ENCODE data around the gene PKP3. TPM values are rescaled to one million over a fixed set of nuclear protein-coding genes. Genes with fewer than 3 reads are reported as not detected.

PKP3 gene
- polyA plus RNA-seq, 1 of the 3 experiments (the other 2 are of a cell fraction) = 1.4 TPM

DNA sequence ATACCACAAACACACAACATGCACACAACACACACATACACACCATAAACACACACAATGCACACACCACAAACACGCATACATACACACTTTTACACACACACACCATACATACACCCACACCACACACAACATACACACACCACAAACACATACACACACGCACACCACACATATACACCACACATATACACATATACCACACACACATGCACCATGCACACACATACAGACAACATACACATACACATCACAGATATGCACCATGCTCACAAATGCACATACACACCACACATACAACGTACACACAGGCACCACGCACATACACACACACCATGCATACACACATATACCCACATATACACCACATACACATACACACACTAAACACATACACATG is 36.4 kb upstream of the PKP3 start:
- WGBS (ENCODE audit: low lambda C conversion rate) = 93% methylated on average over 4 of the region's 4 CpGs
- Histone ChIP-seq H3K27ac (ENCODE audit: low read depth in 2 of 2, low read length in 1 of 2) (no peak overlapping the region), H3K79me2 (ENCODE audit: insufficient read depth) (no peaks in the 10 kb centered on the region), H4K20me1 (ENCODE audit: insufficient read depth) (no peaks in the 10 kb centered on the region), H3K9me2 (no peaks in the 10 kb centered on the region), H3K36me3 (replicated peaks in 1 of 2; ENCODE audit: control insufficient read depth in 1 of 2, insufficient read depth in 2 of 2, low read length in 1 of 2) (no peaks in the 10 kb centered on the region), H3K27me3 (ENCODE audit: insufficient read depth) (no peaks in the 10 kb centered on the region), H3K9me3 (no peaks in the 10 kb centered on the region), H3F3A (replicated peaks; ENCODE audit: insufficient read depth) (peaks cover 9% of the 10 kb centered on the region), H3K9ac (no peak overlapping the region), H3K4me2 (no peak overlapping the region), H3K4me1 (ENCODE audit: control insufficient read depth in 1 of 2, insufficient read depth in 2 of 2, low read depth in 1 of 2, low read length in 1 of 2) (peaks cover 7% of the 10 kb centered on the region in 2 experiments; a peak in 3 of 4 replicates), H3K4me3 (ENCODE audit: low read depth in 2 of 2, low read length in 1 of 2) (no peak overlapping the region), H2AFZ (ENCODE audit: low read depth) (no peak overlapping the region)
- DNase-seq = no peak
- no peak for TF ChIP-seq GABPA (IDR thresholded peaks at IDR 0.05; ENCODE audit: low read depth)
- TF ChIP-seq USF1 (IDR thresholded peaks at IDR 0.05; ENCODE audit: borderline replicate concordance, low read depth) = no peak
- TF ChIP-seq, protein P1, sequence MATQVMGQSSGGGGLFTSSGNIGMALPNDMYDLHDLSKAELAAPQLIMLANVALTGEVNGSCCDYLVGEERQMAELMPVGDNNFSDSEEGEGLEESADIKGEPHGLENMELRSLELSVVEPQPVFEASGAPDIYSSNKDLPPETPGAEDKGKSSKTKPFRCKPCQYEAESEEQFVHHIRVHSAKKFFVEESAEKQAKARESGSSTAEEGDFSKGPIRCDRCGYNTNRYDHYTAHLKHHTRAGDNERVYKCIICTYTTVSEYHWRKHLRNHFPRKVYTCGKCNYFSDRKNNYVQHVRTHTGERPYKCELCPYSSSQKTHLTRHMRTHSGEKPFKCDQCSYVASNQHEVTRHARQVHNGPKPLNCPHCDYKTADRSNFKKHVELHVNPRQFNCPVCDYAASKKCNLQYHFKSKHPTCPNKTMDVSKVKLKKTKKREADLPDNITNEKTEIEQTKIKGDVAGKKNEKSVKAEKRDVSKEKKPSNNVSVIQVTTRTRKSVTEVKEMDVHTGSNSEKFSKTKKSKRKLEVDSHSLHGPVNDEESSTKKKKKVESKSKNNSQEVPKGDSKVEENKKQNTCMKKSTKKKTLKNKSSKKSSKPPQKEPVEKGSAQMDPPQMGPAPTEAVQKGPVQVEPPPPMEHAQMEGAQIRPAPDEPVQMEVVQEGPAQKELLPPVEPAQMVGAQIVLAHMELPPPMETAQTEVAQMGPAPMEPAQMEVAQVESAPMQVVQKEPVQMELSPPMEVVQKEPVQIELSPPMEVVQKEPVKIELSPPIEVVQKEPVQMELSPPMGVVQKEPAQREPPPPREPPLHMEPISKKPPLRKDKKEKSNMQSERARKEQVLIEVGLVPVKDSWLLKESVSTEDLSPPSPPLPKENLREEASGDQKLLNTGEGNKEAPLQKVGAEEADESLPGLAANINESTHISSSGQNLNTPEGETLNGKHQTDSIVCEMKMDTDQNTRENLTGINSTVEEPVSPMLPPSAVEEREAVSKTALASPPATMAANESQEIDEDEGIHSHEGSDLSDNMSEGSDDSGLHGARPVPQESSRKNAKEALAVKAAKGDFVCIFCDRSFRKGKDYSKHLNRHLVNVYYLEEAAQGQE (IDR thresholded peaks at IDR 0.05; ENCODE audit: low read depth, low read length) = no peak
- TF ChIP-seq RFX5 (IDR thresholded peaks at IDR 0.05; ENCODE audit: low read length) = no peak
- no peak for TF ChIP-seq EP300 (IDR thresholded peaks at IDR 0.05; ENCODE audit: borderline replicate concordance in 1 of 2, low read depth in 1 of 2, low read length in 1 of 2)
- TF ChIP-seq NFIC (IDR thresholded peaks at IDR 0.05; ENCODE audit: borderline replicate concordance) = no peak
- TF ChIP-seq ELF1 (IDR thresholded peaks at IDR 0.05) = no peak
- no peak for TF ChIP-seq GATA2 (CRISPR knock-in tag; IDR thresholded peaks at IDR 0.05)
- no peak for TF ChIP-seq NRF1 (IDR thresholded peaks at IDR 0.05; ENCODE audit: low read depth, low read length)
- TF ChIP-seq YY1 (IDR thresholded peaks at IDR 0.05; ENCODE audit: low read depth) = no peak
- no peak for TF ChIP-seq ZBTB33 (IDR thresholded peaks at IDR 0.05; ENCODE audit: borderline replicate concordance, low read depth)
- no peak for TF ChIP-seq TCF12 (IDR thresholded peaks at IDR 0.05)
- TF ChIP-seq CTCF (IDR thresholded peaks at IDR 0.05) = no peak
- TF ChIP-seq, protein P2, sequence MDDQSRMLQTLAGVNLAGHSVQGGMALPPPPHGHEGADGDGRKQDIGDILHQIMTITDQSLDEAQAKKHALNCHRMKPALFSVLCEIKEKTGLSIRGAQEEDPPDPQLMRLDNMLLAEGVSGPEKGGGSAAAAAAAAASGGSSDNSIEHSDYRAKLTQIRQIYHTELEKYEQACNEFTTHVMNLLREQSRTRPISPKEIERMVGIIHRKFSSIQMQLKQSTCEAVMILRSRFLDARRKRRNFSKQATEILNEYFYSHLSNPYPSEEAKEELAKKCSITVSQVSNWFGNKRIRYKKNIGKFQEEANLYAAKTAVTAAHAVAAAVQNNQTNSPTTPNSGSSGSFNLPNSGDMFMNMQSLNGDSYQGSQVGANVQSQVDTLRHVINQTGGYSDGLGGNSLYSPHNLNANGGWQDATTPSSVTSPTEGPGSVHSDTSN (IDR thresholded peaks at IDR 0.05) = no peak
- TF ChIP-seq TEAD4 (IDR thresholded peaks at IDR 0.05; ENCODE audit: borderline replicate concordance, insufficient read depth) = no peak
- no peak for TF ChIP-seq MAX (IDR thresholded peaks at IDR 0.05; ENCODE audit: low read depth)
- TF ChIP-seq RCOR1 (IDR thresholded peaks at IDR 0.05; ENCODE audit: low read length) = no peak
- ChIA-PET CTCF (no interaction called here), POLR2A (no interaction called here)
